Tibial artery (tissue), 4 donors: Measurements from ENCODE around the gene SEMA4B.

Experiments used
- DNase-seq, 2 donors: peaks; one replicate each; pipeline ENCODE4 v3.0.0-alpha.2; 2019
- H3K27ac ChIP-seq, 2 donors: fragments of 200-600 bp; sonication (generic) in 1 of 2; 1 replicate in 1 of 2; 2 replicates in 1 of 2; pipeline ENCODE4 v1.5.1; 2018 to 2019; ENCODE audit warnings: mild to moderate bottlenecking in 1 of 2
- H3K27me3 ChIP-seq, 2 donors: fragments of 200-600 bp; sonication (generic) in 1 of 2; one replicate each; pipeline versions ENCODE4 v1.5.1 to v1.6.0; 2016 to 2019
- H3K36me3 ChIP-seq, 3 donors: fragments of 200-600 bp; sonication (generic) in 2 of 3; one replicate each; pipeline ENCODE4 v1.5.1; 2016 to 2019; ENCODE audit warnings: mild to moderate bottlenecking in 2 of 3
- H3K4me1 ChIP-seq, 4 donors: fragments of 200-600 bp; sonication (generic) in 2 of 4; 1 replicate in 3 of 4; 2 replicates in 1 of 4; pipeline ENCODE4 v1.5.1; 2016 to 2019
- H3K4me3 ChIP-seq, 2 donors: fragments of 200-600 bp; sonication (generic) in 1 of 2; 1 replicate in 1 of 2; 2 replicates in 1 of 2; pipeline ENCODE4 v1.5.1; 2018 to 2019; ENCODE audit warnings: mild to moderate bottlenecking in 2 of 2
- H3K9me3 ChIP-seq, 3 donors: fragments of 200-600 bp; sonication (generic) in 1 of 3; one replicate each; pipeline ENCODE4 v1.5.1; 2016 to 2019
- intact Hi-C: fragments of 100-400 bp; cut with DNase I; formaldehyde crosslinking; loops from one replicate; pipeline ENCODE4 v1.15.0; 2023; ENCODE audit warnings: low total_unique reads
- TF ChIP-seq, protein P1 (sequence below), 2 experiments: fragments of 200-600 bp in 1 of 2; fragments of 450-650 bp in 1 of 2; IDR thresholded peaks; one replicate each; pipeline ENCODE4 v1.5.1; 2017 to 2019; ENCODE audit warnings: antibody characterized with exemption in 2 of 2, mild to moderate bottlenecking in 1 of 2, moderate library complexity in 1 of 2

The SEMA4B gene

DNA sequence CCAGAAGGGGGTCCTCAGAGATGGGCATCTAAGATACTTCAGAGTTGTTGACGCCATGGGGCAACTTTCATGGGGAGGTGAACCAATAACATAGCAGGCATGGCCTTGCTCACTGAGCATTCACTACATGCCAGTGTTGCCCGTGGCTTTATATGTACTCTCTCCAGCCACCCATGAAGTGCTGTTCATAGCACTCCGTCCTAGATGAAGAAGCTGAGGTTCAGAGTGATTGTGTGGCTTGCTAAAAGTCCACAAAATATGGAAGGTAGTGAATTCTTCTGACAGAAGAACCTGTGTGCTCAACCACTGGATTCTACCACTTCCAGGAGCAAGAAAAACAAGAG is 9.8 kb upstream of the SEMA4B start:
- Histone ChIP-seq H3K36me3 (no peaks in the 10 kb centered on the region), H3K27me3 (no peaks in the 10 kb centered on the region), H3K9me3 (no peaks in the 10 kb centered on the region), H3K27ac (peak overlapping the region; percentile 72 to 73), H3K4me1 (peaks cover 0 to 52% (median 34%) of the 10 kb centered on the region in 4 donors), H3K4me3 (no peak overlapping the region)
- TF ChIP-seq, protein P1, sequence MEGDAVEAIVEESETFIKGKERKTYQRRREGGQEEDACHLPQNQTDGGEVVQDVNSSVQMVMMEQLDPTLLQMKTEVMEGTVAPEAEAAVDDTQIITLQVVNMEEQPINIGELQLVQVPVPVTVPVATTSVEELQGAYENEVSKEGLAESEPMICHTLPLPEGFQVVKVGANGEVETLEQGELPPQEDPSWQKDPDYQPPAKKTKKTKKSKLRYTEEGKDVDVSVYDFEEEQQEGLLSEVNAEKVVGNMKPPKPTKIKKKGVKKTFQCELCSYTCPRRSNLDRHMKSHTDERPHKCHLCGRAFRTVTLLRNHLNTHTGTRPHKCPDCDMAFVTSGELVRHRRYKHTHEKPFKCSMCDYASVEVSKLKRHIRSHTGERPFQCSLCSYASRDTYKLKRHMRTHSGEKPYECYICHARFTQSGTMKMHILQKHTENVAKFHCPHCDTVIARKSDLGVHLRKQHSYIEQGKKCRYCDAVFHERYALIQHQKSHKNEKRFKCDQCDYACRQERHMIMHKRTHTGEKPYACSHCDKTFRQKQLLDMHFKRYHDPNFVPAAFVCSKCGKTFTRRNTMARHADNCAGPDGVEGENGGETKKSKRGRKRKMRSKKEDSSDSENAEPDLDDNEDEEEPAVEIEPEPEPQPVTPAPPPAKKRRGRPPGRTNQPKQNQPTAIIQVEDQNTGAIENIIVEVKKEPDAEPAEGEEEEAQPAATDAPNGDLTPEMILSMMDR (IDR thresholded peaks at IDR 0.05) = no peak
- intact Hi-C loops = no loop called here
- no peak for DNase-seq

DNA sequence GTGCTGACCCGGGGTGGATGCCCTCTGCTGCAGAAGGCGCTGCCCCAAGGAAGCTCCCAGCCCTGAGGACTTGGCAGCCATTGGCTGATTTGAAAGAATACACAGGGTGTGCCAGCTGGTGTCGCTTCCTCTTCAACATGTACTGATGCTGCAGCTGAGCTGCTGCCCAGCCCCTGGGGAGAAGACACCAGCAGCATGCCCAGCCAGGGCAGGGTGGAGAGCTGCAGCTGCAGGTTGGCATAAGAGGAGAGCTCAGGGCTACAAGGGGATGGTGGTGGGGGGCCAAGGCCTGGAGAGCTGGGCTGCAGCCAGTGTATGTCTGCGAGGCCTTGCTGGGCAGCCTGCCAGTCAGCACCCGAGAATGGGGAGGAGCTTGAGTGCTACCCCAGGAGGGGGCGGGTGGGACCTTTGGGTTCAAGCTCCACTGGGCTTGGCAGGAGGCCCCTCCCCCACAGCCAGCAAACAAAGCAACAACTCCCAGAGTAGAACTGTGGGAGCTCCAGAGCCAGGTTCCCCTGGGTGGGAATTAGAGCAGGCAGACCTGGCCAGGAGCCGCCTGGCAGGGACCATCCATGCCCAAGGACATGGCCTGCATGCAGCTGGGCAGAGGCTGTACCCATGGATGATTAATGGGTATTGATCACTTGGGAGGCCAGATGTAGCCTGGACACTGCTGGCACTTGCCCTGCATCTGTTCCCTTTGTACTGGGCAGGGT is 9.2 kb upstream of the SEMA4B start:
- Histone ChIP-seq H3K9me3 (no peaks in the 10 kb centered on the region), H3K36me3 (no peaks in the 10 kb centered on the region), H3K27ac (peak overlapping the region; percentile 72 to 73), H3K27me3 (no peaks in the 10 kb centered on the region), H3K4me3 (no peak overlapping the region), H3K4me1 (peaks cover 0 to 48% (median 30%) of the 10 kb centered on the region in 4 donors)
- DNase-seq = peak; percentile 74 to 87
- intact Hi-C loops = no loop called here
- TF ChIP-seq, protein P1 (IDR thresholded peaks at IDR 0.05) = no peak

DNA sequence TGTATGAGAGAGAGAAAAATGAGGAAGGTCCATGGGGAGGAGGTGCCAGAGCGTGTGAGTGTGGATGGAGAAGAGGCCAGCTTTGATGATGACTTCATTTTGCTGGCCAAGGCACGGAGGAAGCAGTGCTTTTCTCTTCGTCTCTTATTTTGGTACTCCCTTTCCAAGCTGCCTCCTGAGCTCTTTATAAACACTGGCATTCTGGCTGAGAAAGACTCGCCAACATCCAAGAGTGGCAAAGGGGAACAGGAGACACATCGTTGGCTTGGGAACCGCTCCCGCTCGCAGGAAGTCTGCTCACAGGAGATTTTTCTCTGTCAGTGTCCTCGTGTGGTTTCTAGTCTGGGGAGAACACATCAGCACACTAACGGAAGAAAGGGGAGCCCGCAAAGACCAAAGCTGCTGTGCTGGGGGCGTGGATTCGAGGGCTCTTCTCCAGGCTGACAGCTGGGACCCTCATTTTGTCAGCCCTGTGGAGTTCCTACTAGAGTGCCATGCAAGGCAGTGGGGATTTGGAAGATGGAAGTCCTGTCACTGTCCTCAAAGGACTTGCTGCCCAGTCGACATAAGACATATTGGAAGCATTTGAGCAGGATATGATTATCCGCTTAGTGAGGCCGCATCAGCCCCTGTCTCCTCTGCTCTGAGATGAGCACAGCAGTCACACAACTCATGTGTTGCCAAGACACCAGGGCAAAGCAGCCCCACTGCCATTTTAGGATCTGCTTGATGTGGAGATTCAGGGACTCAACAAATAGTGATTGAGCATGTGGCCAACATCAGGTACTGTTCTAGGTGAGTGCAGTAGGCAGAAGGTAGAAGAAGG is 8.0 kb upstream of the SEMA4B start:
- Histone ChIP-seq H3K27me3 (no peaks in the 10 kb centered on the region), H3K9me3 (no peaks in the 10 kb centered on the region), H3K4me1 (peaks cover 0 to 39% (median 29%) of the 10 kb centered on the region in 4 donors), H3K36me3 (no peaks in the 10 kb centered on the region), H3K4me3 (no peak overlapping the region), H3K27ac (peak overlapping the region; percentile 72 to 73)
- intact Hi-C loops = no loop called here
- peak in 1 of 2 donors; percentile 33 for DNase-seq
- TF ChIP-seq, protein P1 (IDR thresholded peaks at IDR 0.05) = no peak

DNA sequence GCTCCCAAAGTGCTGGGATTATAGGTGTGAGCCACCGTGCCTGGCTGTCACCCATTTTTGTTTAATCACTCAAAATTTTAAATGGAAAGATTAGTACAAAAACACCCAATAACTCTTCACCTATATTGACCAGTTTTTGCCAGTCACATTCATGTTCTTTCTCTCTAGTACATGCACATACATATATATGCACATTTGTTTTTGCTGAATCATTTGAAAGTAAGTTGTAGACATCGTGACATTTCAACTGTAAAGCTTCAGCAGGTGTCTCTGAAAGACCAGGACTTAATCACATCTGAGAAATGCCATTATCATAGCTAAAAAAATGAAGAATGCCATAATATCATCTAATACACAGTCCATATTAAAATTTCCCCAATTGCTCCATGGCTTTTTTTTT is 6.5 kb upstream of the SEMA4B start:
- H3K4me1 ChIP-seq = peaks cover 0 to 39% (median 29%) of the 10 kb centered on the region in 4 donors
- H3K36me3 ChIP-seq = no peaks in the 10 kb centered on the region
- H3K4me3 ChIP-seq = no peak overlapping the region
- no peaks in the 10 kb centered on the region for H3K27me3 ChIP-seq
- intact Hi-C loops = no loop called here
- DNase-seq = no peak
- TF ChIP-seq, protein P1 (IDR thresholded peaks at IDR 0.05) = no peak
- H3K9me3 ChIP-seq = no peaks in the 10 kb centered on the region
- H3K27ac ChIP-seq = no peak overlapping the region

DNA sequence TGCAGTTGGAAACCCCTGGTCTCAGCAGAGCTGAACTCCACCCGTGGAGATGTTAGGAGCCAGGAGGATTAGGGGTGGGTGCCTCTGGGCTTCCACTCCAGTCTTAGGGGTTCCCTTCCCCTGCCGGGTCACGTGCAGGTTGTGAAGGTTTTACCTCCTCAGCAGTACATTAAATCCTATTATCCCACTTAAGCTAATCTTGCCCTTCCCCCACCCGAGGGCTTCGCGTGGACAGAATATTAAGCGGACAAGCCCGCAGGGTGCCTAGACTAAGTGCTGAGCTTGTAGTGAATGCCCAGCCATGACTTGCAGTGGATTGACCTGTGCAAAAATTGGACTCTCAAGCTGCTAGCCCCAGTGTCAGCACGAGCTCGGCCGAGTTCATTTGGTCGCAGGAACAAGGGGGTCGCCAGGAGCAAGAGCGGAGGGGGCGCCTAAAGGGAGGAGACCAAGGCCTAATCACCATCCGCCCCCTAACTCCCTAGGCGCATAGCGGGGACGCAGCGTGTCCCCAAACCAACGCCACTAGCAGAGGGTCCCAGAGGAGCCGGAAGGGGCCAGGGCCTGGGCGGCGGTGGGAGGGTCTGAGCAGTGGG is 498 bp upstream of the SEMA4B start:
- no peak for DNase-seq
- H3K9me3 ChIP-seq = no peaks in the 10 kb centered on the region
- H3K4me1 ChIP-seq = peaks cover 0 to 48% (median 41%) of the 10 kb centered on the region in 4 donors
- peaks cover 0 to 4% (median 0%) of the 10 kb centered on the region in 3 donors for H3K36me3 ChIP-seq
- intact Hi-C loops = loop anchor here (5.0 kb wide), 1 partner anchor 38 kb away; no protein-coding TSS in a partner anchor
- TF ChIP-seq, protein P1 (IDR thresholded peaks at IDR 0.05) = peak in 1 of 2 experiments; percentile 3
- peak overlapping the region; percentile 71 to 96 for H3K4me3 ChIP-seq
- H3K27ac ChIP-seq = peak overlapping the region; percentile 74 to 84
- no peaks in the 10 kb centered on the region for H3K27me3 ChIP-seq
